Measurements from ENCODE around the gene COPG2. TPM values are rescaled to one million over a fixed set of nuclear protein-coding genes. Genes with fewer than 3 reads are reported as not detected.

COPG2 gene
- total and polyA plus RNA-seq, 2 of the 8 experiments (the other 6 are each of a cell fraction or from before 2014, with no cell fraction given), result 50.3 to 53.1 TPM

- TF ChIP-seq ATF2 (IDR thresholded peaks at IDR 0.05; ENCODE audit: low read length), result no peak
- peak; percentile 68 to 73 for TF ChIP-seq RAD21 (IDR thresholded peaks at IDR 0.05 in 1 of 2, conservative IDR thresholded peaks at IDR 0.05 in 1 of 2; ENCODE audit: low read depth in 2 of 2, low read length in 2 of 2)
- no peak for TF ChIP-seq RNF2 (IDR thresholded peaks at IDR 0.05; ENCODE audit: borderline replicate concordance, low read depth, low read length, missing control alignments, poor library complexity, severe bottlenecking)
These were observed 182.2 kb downstream of the COPG2 start (continued) for GRCh38 chr7:130486114-130486953.

Measured in H1 (cell line).